HS-27A (cell line): ENCODE data around the gene TBCK.

ENCODE experiments used
- DNase-seq: peaks from one replicate; pipeline ENCODE4 v3.0.0-alpha.2; 2012; ENCODE audit warnings: low read depth, missing footprints

The TBCK gene

DNA sequence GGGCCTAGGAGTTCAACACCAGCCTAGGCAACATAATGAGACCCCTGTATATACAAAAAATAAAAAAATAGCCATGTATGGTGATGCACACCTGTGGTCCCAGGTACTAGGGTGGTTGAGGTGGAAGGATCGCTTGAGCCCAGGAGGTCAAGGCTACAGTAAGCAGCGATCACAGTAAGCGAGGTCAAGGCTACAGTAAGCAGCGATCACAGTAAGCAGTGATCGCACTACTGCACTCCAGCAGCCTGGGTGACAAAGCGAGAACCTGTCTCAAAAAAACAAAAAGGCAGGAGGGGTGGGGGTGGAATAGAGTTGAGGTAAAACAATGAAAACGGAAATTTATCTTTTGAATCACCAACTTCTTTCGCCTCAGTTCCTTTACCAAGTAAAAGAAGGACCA lies 29.4 kb downstream of the TBCK start:
- no peak for DNase-seq

DNA sequence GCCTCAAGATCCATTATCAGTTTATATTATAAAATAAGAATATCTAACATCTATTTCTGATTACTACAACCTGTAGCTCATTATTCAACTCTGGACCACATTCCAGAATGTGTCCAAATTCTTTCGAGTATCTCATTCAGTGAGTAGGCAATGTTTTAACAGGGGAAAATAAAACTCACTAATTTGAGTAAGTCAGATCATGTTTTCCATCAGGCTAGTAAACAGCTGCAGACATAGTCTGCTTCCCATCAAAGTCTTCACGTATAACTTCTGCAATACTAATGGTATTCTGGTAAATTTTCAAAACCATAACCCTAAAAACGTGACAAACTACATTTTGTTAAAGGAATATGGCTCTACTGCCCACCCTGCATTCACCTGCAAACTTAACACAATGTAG lies 31.8 kb downstream of the TBCK start:
- no peak for DNase-seq

DNA sequence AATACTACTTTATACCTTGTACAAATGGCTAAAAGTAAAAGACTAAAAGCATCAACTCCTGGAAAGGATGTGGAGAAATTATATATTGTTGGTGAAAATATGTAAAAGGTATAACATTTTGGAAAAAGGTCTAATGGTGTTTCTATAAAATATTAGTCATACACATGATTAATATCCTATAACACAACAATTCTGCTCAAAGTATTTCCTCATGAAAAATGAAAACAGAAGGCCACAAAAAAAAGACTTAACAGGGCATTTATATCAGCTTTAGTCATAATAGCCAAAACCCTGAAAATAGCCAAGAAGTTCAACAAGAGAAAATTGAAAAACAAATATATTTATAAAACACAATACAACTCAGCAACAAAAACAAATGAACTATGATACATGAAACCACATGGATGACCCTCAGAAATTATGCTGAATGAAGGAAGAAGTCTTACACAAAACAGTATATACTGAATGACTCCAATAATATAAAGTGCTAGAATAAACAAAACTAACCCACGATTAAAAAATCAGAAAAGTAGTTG lies 38.8 kb downstream of the TBCK start:
- DNase-seq = no peak

- DNase-seq = no peak
Measured at GRCh38 chr4:106273831-106274230, 42.2 kb downstream of the TBCK start.

- no peak for DNase-seq
Measured at GRCh38 chr4:106270736-106271135, 45.3 kb downstream of the TBCK start.

- no peak for DNase-seq
Measured at GRCh38 chr4:106269711-106270110, 46.3 kb downstream of the TBCK start.

GRCh38 chr4:106268786-106269185 lies 47.2 kb downstream of the TBCK start:
- DNase-seq = no peak

GRCh38 chr4:106266201-106266600 lies 49.8 kb downstream of the TBCK start:
- DNase-seq = no peak

- DNase-seq = no peak
Measured at GRCh38 chr4:106264331-106264728, 51.7 kb downstream of the TBCK start.

DNA sequence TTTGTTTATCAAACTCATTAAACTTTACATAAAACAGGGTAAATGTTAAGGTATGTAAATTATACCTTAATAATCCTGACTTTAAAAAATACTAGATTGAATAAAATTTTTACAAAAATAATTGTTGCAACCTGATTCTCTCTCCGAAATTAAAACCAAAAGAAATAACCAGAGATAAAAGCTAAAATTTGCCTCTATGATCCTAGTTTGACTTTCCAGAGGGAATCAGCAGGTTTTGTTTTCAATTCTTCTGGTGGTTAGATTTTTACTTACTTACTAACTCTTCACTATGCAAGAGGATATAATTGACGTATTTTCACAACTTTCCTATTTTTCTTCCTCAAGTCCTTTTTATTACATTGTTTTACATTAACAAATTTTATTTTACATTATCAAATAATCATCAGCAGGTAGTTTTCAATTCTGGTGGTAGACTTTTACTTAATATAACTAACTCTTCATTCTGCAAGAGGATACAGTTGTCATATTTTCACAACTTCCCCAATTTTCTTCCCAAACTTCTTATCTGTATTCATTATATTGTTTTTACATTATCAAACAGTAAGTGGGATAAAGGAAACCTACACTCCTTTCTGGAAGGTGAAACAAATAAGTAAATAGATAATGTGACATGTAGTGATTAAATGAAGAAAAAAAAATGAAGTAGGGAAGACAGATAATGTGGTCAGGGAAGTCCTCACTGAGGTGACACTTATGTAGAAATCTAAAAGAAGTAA lies 52.2 kb downstream of the TBCK start:
- DNase-seq = no peak

DNA sequence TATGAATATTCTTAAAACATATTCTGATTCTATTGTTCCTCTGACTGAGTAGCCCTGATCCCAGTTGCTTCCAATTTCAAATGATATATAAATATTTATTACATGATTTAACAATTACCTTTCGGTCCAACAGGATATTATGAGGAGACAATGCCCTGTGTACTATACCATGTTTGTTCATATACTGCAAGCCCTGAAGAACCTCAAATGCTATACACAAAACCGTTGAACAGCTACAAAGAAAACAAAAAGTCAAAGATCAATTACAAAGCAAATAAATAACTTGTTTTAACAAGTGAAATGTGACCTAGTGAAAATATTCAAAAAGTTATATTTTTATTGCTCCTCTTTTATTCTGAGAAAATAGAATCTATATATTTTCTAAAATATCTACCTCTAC lies 54.0 kb downstream of the TBCK start:
- no peak for DNase-seq

DNA sequence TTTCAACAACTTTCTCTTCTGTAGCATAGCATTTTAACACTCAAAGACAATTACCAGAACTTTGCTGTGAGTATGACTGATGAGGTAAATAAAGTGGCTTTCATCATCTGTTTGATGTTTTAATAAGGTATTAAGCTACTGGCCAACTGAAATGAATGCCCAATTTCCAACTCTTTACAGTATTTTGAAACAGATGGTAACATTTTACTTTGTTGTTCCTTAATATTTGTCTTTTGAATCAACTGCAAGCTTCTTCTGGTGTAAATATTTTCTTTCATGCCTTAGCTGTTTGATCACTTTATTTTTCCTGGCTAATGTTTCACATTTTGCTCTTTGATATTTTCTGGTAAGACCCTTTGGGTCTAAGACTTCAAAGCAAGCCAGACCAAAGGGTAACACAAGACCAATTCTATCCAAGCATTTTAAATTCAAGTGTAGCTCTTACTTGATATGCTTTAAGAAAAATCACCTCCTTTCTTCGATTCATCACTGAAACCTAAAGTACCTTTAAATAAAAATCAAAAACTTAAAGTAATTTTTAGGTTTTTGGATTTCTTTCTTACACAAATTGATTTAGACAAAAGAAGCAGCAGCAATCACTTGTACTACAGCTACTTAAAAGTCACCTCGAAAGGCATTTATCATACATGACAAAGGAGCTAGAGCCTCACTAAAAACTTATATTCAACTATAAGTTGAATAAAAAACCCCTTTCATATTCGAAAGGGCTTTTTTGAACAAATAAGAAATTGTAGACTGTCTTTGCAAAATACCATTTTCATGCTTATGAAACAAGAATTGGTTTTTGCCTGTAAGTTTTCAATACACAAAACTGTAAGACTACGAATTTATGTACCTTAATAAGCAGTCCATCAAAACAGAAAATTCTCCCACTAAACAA lies 57.6 kb downstream of the TBCK start:
- DNase-seq = no peak

DNA sequence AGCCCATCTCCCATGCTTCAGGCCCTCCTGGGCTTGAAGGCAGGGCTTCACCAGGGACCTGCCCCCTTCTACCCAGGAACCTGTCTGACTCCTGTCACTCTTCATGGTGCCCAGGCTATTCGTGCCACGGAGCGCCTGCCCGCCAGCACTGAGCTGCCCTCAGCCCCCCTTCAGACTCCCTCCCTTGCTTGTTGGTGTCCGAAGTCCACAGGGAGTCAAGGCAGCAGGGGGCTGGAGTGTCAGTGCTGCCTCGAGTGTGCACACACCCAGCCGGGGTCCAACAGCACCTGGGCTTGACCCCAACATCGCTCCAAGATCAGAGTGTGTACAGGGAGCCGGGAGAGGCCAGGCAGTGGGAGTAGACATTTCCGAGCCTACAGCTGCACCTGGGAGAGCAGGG lies 59.8 kb downstream of the TBCK start:
- no peak for DNase-seq

GRCh38 chr4:106255195-106255594 lies 60.8 kb downstream of the TBCK start:
- DNase-seq = no peak

- no peak for DNase-seq
Measured at GRCh38 chr4:106253364-106254129, 62.5 kb downstream of the TBCK start.

DNA sequence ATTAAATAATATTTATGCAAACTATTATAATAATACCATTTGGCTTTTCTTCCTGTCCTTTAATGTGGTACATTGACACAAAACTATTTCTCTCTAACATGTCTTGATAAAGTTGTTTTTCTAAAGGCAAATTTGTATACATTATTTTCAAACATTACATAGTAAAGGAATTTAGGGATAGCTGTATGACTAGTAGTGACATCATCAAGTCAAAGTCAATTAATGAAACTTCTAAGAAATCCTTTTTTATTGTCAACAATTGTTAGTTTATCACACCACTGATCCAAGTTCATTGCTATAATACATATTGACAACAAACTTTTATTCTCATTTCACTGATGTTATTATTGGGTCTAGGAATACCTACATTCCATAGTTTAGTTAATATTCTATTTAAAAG lies 68.4 kb downstream of the TBCK start:
- no peak for DNase-seq

GRCh38 chr4:106246441-106246840 lies 69.6 kb downstream of the TBCK start:
- no peak for DNase-seq

DNA sequence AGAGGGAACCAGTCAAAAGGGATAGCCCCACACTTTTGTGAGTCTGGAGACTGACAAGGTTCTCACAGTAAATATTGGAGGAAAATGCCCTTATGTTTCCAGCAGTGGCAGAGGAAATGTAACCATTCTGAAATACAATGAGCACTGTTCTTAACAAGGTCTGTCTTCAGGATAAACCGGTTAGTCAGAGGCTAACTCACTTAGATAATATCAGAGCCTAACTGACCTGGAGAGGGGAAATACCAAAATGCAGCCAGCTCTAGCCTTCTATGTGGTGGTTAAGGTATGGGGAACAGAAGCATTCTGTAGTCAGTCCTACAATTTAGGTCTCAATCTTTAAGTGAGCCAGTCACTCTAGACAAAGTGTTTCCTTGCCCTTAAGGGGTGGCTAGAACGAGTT lies 70.8 kb downstream of the TBCK start:
- DNase-seq = no peak

DNA sequence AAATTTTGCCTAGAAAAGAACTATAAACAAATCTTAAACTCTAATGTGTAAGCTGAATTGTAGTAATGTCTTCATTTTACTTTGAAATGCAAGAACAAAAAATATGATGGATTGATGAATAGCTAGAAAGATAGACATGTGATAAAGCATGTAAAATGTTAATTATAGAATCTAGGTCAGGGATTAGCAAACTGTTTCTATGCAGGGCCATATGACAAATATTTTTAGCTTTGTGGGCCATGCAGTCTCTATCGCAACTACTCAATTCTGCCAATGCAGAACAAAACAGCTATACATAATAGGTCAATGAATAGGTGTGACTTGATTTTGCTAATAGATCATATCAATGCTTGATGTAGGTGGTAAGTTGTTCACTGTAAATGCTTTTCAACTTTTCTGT lies 75.3 kb downstream of the TBCK start:
- DNase-seq = no peak

DNA sequence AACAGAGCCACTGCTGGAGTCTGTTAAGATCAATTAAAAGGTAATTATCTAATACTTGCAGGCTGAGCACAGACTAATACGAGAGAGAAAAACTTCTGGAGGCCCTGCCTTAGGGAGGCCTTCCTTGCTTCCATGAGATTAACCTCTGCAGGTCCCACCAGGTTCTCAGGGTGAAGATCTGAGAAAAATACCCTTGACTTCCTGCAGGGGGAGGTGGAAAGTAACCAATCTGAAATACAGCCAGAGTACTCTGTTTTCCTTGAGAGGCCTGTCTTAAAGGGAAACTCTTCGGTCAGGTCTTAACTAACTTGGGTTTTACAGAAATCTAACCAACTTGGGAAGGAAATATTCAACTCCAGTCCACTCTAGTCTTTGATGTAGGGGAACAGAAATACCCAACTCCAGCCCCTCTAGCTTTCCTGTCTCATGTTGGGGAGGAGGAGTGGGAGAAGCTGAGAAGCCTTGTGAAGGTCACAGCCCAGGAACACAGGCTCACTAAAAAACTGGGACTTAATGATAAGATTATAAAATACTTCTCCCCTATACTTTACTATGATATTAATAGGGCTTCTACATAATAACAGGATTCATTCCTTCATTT lies 77.1 kb downstream of the TBCK start:
- no peak for DNase-seq

DNA sequence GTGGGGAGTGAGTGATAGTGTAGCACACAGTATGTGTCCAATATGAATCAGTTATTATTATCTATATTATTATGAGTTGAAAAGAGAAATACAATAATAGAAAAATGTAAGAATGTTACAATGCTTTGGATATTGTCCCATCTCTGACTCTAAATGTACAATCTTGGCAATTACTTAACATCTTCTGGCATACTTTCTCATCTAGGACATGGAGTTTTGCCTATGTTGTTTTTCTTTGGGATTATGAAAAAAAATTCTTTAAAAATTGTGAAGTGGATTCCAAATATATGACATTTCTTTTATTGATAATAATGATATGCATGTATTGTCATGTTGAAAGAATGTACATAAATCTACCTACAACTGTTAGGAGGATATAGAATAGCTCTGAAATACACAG lies 84.1 kb downstream of the TBCK start:
- no peak for DNase-seq

DNA sequence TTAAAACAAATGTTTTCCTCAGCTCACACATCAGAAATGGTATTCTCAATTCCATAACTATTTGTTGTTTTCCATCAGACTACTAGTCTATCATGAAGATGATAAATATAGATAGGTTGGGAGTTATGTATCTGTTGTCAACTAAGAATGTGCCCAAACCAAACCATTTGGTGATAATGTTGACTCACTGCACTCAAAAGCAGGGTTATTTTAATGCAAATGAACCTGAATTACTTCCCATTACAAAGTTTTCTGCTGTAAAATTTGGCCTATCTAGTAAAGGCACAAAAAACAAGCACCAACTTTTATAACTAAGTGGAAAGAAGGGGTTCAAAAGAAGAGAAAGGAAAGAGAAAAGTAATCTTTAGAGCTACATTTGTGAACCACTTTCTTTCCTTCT lies 93.5 kb downstream of the TBCK start:
- no peak for DNase-seq
